Stimulated activated CD4-positive, alpha-beta T cell treated with anti-CD3 and anti-CD28 coated beads, Interleukin-2, amount 100 ng/mL, for 4 hours (primary cell): Measurements from ENCODE around the gene ANK3.

ENCODE experiments used
- DNase-seq: peaks from one replicate; pipeline ENCODE4 v3.0.0-alpha.2; 2020; ENCODE audit warnings: low read depth

ANK3 gene

GRCh38 chr10:60389413-60390025 is at the start of gene ANK3:
TSS of gene ANK3 (minus strand) at chr10:60389875. CDS start at chr10:60389538, 337 bp downstream.
- no peak for DNase-seq

- no peak for DNase-seq
Measured at GRCh38 chr10:60434418-60435046, 44.9 kb upstream of the ANK3 start.

- DNase-seq, result no peak
Measured at GRCh38 chr10:60433684-60434083, 44.0 kb upstream of the ANK3 start.

- no peak for DNase-seq
Measured at GRCh38 chr10:60430836-60431597, 41.3 kb upstream of the ANK3 start.

- no peak for DNase-seq
Measured at GRCh38 chr10:60430017-60430416, 40.3 kb upstream of the ANK3 start.

DNA sequence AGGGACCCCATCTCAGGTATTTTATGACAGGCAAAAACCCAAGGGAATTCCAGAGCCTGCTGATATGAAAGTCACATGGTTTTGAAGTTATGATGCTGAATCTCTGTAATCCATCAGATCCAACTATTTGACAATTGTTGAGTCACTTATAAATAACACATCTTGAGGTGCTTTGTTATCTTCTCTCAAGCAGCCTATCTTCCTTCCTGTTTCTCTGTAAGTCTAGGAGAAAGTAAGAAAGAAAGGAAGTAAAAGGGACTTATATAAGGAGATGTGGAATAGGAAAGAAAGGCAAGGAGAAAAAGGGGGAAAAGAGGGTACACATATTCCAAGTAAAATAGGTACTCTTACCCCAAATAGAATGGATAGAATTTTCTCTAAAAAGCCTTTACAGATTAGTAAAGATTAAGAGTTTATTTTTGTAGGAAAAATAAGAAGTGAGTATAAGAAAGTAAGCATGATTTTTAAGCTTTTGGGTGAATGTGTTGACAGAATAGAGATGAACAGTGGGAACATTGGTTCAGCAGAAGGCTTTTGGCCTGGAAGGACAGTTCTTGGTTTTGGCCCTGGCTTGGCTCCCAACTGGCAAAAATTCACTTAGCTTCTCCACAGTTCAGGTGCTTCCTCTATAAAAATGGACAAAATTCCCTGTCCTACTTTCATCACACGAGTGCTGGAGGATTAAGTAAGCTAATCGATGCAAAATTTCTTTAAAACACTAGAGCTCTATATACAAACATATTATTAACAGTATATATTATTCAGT is 39.6 kb upstream of the ANK3 start:
- DNase-seq, result no peak

DNA sequence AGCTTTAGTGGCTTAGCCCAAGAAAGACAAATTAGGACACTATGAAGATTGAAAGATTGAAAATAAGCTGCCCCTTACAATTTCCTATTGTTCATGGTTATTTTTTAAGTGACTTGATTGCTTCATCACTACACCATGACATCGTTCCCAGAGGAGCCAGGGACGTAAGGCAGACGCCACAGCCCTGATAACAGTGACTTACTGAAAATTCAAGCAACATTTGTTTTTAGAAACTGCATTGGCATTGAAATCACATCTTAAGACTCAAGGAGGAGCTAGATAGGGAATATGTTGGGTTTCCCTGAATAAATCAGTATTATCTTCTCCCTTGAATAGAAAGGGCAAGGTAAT is 38.7 kb upstream of the ANK3 start:
- no peak for DNase-seq

DNA sequence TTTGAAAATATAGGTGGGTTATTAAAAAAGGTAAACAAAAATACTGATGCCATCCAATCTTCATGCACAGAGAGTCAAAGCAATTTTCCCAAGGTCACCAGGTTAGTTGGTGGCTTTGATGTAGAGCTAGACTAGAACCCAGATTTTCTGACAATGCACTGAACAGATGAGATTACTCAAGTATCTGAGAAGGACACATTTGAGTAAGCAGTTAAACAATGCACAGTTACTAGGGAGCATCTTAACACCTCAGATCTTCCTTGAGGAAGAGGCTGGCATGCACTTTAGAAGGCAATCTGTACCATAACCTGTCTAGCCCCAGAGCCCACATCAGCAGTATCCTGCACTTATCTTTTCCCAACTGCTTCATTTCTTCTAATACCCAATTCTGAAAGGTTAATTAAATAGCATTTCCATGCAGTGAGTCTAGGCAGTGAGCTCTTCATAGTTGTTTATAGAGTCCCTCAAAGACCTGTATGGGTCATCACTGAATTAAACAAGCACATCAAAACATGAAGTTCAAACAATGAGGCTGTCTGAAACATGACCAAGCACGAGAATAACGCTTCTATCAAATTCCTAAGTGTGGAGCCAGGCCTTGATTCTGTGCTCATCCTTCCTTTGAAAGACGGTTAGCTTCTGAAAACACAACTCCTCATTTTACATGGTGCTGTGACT is 38.2 kb upstream of the ANK3 start:
- DNase-seq, result no peak

GRCh38 chr10:60427148-60427547 is 37.5 kb upstream of the ANK3 start:
- DNase-seq, result no peak

DNA sequence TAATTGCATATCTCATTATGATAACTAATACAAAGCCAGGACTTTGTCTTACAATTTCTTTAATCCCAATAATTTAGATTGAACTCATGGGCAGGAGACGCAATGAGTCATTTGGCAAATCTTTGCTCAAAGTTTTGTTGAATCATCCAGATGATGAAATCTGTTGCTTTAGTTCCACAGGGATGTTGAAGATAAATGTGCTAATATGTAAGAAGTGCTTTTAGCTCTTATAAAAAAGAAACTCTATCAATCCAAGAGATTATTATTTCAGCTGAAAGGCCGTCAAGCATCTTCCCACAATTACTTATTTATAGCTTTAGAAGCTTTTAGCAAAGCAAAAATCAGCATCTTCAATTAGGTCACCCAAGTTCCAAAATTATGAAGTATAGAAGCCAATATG is 36.8 kb upstream of the ANK3 start:
- DNase-seq, result no peak

- DNase-seq, result no peak
Measured at GRCh38 chr10:60425392-60426110, 35.9 kb upstream of the ANK3 start.

GRCh38 chr10:60424971-60425370 is 35.3 kb upstream of the ANK3 start:
- DNase-seq, result no peak

GRCh38 chr10:60423920-60424319 is 34.2 kb upstream of the ANK3 start:
- DNase-seq, result no peak

GRCh38 chr10:60422809-60423208 is 33.1 kb upstream of the ANK3 start:
- DNase-seq, result no peak

- no peak for DNase-seq
Measured at GRCh38 chr10:60420991-60421894, 31.6 kb upstream of the ANK3 start.

DNA sequence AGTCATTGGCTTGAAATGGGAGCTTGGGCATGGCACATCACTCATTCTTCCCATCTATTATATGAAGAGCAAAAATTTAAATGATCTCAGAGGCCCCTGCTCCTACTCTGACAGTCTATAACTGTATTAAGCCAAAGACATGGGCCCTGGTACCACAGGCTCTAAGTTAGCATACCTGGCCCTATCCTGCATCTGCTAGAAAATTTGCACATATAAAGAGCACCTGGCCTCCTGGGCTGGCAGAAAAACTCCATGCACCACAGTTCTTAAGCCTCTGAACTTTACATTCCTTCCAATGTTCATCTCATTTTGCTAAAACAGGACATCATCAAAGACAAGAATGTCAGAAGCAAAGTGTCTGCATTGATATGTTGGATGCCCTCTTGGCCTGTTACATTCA is 29.6 kb upstream of the ANK3 start:
- DNase-seq, result no peak

- DNase-seq, result no peak
Measured at GRCh38 chr10:60417901-60418300, 28.2 kb upstream of the ANK3 start.

DNA sequence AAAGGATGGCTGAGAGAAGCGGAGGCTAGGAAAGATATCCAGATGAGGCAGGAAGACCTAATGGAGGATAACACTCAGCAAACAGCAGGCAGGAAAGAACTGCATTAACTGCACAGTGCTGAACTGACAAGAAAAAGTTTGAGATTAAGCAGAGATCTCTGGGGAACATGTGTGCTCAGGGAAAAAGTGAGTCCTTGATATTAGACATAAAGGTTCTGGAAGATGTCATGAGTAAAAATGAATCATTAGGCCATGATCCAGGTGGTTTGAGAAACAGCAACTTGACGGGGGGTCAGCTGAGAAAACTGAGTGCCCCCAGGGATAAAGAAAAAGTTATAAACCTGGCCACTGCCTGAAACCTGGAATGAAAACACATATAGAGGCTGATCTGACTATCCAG is 27.3 kb upstream of the ANK3 start:
- DNase-seq, result no peak

DNA sequence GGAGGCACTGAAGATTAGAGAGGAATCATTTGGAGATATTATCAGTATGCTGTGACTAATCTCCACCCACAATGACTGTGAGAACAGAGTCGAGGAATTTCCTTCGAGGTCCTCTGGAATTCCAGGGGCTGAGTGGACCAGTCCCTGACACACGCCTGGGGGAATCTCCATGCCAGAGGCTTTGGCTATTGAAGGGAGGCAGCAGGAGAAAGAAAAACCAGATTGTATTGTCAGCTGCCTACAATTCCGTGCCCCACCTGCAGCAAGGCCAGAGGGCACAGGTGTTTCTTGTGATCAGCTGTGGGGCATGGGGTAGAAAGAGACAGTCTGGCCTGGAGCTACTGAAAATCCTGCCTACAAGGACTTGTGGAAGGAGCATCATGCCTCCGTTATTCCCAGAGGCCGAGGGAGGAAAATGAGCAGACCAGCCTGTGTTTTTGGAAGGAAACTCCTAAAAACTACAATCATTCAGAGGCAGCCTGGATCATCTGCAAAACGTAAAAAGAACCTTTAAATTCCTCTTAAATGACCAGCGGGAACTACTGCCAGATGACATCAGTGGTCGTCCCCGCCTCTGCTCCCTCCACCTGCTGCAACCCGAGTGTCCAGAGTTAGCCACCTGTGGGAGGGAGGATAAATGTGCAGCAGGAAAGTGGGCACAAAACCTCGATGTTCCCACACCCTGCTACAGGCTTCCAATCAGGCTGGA is 25.4 kb upstream of the ANK3 start:
- no peak for DNase-seq

DNA sequence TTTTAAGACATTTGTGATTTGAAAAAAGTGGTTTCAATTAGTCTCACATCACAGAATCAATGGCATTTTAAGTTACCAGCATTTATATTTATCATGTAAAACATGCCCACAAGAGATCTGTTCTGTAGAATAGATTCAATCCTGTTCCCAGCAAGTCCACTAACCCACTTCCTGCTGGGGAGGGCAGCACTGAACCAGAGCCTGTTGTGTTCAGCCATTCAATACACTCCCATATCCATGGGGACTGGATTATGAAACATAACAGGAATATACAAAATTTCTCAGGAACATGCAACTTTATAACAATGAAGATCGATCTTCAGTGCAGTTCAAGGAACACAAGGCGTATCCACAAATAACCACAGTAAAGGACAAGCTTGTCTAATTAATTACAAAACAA is 24.4 kb upstream of the ANK3 start:
- DNase-seq, result no peak
